Breast epithelium (tissue), 3 donors: ENCODE measurements around the gene MARCHF3.

ENCODE experiments used
- POLR2A ChIP-seq: fragments of 450-650 bp; IDR thresholded peaks from one replicate; pipeline ENCODE4 v1.6.1; 2016; ENCODE audit warnings: antibody characterized with exemption, mild to moderate bottlenecking, moderate library complexity
- TF ChIP-seq, protein P1 (sequence below), 3 donors: fragments of 450-650 bp; IDR thresholded peaks; one replicate each; pipeline ENCODE4 v1.5.1; 2016 to 2017; ENCODE audit warnings: antibody characterized with exemption in 3 of 3, mild to moderate bottlenecking in 3 of 3, moderate library complexity in 3 of 3

DNA sequence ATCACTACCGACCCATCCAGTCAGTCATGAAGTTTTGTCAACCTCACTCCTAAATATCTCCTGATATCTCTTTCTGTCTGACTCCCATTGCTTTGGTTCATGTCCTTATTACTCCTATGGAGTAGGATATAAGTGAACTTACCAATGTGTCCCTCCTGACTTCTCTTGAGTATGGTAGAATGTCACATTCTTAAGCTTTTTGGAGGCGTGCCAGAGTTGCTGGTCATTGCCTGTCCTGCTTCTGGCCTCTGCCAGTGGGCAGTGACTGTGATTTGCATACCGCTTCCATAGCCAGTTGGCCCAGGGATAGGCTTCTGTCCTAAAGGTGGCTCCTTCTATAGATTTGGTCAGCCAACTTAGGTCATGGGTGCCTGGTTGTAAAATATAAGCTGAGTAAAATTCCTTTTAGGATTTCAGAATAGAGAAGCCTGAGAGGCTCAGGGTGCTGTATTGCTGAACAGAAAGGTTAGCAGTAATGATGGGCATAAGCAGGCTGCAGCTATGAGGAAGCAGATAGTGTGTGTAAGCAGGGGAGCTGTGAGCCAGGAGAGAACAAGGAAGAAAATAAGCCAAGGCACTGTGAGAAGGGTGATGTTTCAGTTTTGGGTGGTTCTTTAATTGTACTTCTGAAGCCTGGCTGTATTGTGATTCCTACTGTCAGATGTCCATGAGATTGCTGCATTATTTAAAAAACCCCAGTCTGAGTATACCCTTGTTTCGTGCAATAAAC, 16.1 kb upstream of the MARCHF3 start:
- no peak for TF ChIP-seq POLR2A
- TF ChIP-seq, protein P1, sequence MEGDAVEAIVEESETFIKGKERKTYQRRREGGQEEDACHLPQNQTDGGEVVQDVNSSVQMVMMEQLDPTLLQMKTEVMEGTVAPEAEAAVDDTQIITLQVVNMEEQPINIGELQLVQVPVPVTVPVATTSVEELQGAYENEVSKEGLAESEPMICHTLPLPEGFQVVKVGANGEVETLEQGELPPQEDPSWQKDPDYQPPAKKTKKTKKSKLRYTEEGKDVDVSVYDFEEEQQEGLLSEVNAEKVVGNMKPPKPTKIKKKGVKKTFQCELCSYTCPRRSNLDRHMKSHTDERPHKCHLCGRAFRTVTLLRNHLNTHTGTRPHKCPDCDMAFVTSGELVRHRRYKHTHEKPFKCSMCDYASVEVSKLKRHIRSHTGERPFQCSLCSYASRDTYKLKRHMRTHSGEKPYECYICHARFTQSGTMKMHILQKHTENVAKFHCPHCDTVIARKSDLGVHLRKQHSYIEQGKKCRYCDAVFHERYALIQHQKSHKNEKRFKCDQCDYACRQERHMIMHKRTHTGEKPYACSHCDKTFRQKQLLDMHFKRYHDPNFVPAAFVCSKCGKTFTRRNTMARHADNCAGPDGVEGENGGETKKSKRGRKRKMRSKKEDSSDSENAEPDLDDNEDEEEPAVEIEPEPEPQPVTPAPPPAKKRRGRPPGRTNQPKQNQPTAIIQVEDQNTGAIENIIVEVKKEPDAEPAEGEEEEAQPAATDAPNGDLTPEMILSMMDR (IDR thresholded peaks at IDR 0.05) = no peak
